ENCODE measurements around the gene MRPL2.

Gene MRPL2

DNA sequence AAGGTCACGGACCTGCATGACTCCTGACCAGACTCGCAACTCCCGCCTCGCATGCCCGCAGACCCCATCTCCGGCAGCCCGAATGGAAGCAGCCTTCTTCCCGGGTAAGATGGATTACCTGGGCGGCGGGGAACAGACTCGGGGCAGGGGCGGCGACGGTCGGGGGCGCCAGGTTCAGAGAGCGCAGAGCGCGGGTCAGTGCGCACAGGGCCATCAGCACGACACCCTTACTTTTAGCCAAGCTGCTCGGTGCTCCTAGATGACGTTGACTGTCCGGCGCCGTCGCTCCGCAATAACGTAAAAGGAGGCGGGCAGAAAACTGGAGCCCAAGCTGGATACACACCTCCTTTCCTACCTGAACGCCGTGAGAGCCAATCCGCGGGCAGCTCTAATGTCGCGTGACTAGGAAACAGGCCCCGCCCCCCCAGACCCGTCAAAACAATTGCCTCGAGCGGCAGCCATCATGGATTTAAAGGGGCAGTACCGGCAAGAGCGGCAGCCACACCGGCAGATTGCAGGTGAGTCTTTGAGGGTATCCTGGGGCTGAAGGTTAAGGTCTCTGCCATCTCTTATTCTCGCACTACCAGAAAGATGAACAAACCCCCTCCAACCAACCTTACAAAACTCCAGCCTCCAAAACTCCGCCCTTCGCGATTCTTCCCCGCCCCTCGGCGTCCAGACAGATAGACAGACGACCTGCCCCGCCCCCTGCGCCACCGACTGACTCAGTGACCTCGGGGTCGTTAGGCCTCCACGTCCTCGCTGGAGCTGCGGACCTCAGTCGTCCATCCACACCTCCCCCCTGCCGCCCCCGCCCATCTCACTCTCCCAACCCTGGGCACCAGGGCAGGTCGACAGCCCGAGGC is at the start of gene MRPL2, which contains the start of gene KLC4:
Gene MRPL2, minus strand, starts transcription at position 267 of the 866 bp plus-strand sequence. Its CDS starts 53 bp downstream, at position 214.
Gene KLC4, plus strand, starts transcription at position 464 of the 866 bp plus-strand sequence. CDS start 1,705 bp downstream, outside the sequence.
- TF ChIP-seq CTCF (IDR thresholded peaks at IDR 0.05; ENCODE audit: low read depth, low read length, missing control alignments) = no peak
- DNase-seq (ENCODE audit: extremely low read depth, low read depth) = peak; percentile 96
- H3K4me3 ChIP-seq (replicated peaks; ENCODE audit: low read depth, low read length) = peak within 1 kb of the TSS; percentile 100

- no peak overlapping the region for H3K4me3 ChIP-seq (replicated peaks; ENCODE audit: low read depth, low read length)
Measured at GRCh38 chr6:43107344-43108062, 48.3 kb upstream of the MRPL2 start.

GRCh38 chr6:43105538-43106222 is 46.4 kb upstream of the MRPL2 start:
- TF ChIP-seq CTCF (IDR thresholded peaks at IDR 0.05; ENCODE audit: low read depth, low read length, missing control alignments) = no peak
- no peak overlapping the region for H3K4me3 ChIP-seq (replicated peaks; ENCODE audit: low read depth, low read length)
- no peak for DNase-seq (ENCODE audit: extremely low read depth, low read depth)

More at GRCh38 chr6:43107344-43108062, 48.3 kb upstream of the MRPL2 start:
- no peak for DNase-seq (ENCODE audit: extremely low read depth, low read depth)
- no peak for TF ChIP-seq CTCF (IDR thresholded peaks at IDR 0.05; ENCODE audit: low read depth, low read length, missing control alignments)

GRCh38 chr6:43103253-43103876 is 44.1 kb upstream of the MRPL2 start:
- no peak for TF ChIP-seq CTCF (IDR thresholded peaks at IDR 0.05; ENCODE audit: low read depth, low read length, missing control alignments)
- no peak overlapping the region for H3K4me3 ChIP-seq (replicated peaks; ENCODE audit: low read depth, low read length)
- DNase-seq (ENCODE audit: extremely low read depth, low read depth) = no peak

DNA sequence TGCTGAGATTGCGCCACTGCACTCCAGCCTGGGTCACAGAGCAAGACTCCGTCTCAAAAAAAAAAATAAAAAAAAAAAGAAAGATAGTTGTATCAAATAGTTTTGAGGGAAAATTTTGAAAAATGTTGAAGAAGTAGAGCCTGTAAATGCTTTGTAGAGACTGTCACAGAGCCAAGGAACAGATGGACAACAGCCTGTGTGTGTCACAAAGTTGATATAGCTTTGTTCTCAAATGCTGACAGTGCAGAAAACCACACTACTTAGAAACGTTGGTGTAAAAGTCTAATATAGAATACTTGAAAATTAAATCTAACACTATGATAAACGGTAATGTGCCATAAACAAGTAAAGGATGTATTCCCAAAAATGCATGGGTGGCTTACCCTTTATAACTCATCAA is 42.3 kb upstream of the MRPL2 start:
- no peak for TF ChIP-seq CTCF (IDR thresholded peaks at IDR 0.05; ENCODE audit: low read depth, low read length, missing control alignments)
- DNase-seq (ENCODE audit: extremely low read depth, low read depth) = no peak
- no peak overlapping the region for H3K4me3 ChIP-seq (replicated peaks; ENCODE audit: low read depth, low read length)

- TF ChIP-seq CTCF (IDR thresholded peaks at IDR 0.05; ENCODE audit: low read depth, low read length, missing control alignments) = no peak
- no peak overlapping the region for H3K4me3 ChIP-seq (replicated peaks; ENCODE audit: low read depth, low read length)
- no peak for DNase-seq (ENCODE audit: extremely low read depth, low read depth)
Measured at GRCh38 chr6:43097502-43097901, 38.3 kb upstream of the MRPL2 start.

Measured in HFF-Myc (cell line).